Natural killer cell (primary cell): ENCODE measurements around the gene CEP135. TPM values are rescaled to one million over a fixed set of nuclear protein-coding genes. Genes with fewer than 3 reads are reported as not detected.

Experiments used
- ATAC-seq, 3 donors: fragments of 150-1000 bp in 2 of 3; fragments of 200-7000 bp in 1 of 3; cut with Tn5 transposase; 1 replicate in 1 of 3; 2 replicates in 2 of 3; pipeline ENCODE4 v1.10.0; 2021; ENCODE audit warnings: mild to moderate bottlenecking in 2 of 3, moderate library complexity in 2 of 3
- DNase-seq, 2 donors: peaks; one replicate each; pipeline versions ENCODE4 v3.0.0 to v3.0.0-alpha.2; 2013 to 2021; ENCODE audit warnings: mixed read lengths in 1 of 2
- H3K27ac ChIP-seq: one replicate; pipeline ENCODE4 v1.5.1; 2013; ENCODE audit warnings: mild to moderate bottlenecking, low read length
- H3K27me3 ChIP-seq: one replicate; pipeline ENCODE4 v1.6.1; 2013; ENCODE audit warnings: low read length; ENCODE audit not compliant: control insufficient read depth, insufficient read depth
- H3K36me3 ChIP-seq: one replicate; pipeline ENCODE4 v1.6.1; 2013; ENCODE audit warnings: low read length; ENCODE audit not compliant: control insufficient read depth, insufficient read depth
- H3K4me1 ChIP-seq: one replicate; pipeline ENCODE4 v1.6.1; 2013; ENCODE audit warnings: low read length; ENCODE audit not compliant: control insufficient read depth, insufficient read depth
- H3K4me3 ChIP-seq: one replicate; pipeline ENCODE4 v1.5.1; 2013; ENCODE audit warnings: low read length
- H3K9me3 ChIP-seq: one replicate; pipeline ENCODE4 v1.6.1; 2013; ENCODE audit warnings: low read length; ENCODE audit not compliant: control insufficient read depth, insufficient read depth
- H3K27ac Mint-ChIP-seq, 2 donors: one replicate each; pipeline ENCODE4 v1.8.0; 2022; ENCODE audit warnings: mild to moderate bottlenecking in 2 of 2, mixed read lengths in 2 of 2, moderate library complexity in 1 of 2
- H3K27me3 Mint-ChIP-seq, 2 donors: one replicate each; pipeline ENCODE4 v1.8.0; 2022; ENCODE audit warnings: low read depth in 2 of 2, mixed read lengths in 2 of 2
- H3K36me3 Mint-ChIP-seq: one replicate; pipeline ENCODE4 v1.8.0; 2022; ENCODE audit warnings: mixed read lengths
- H3K4me1 Mint-ChIP-seq, 2 donors: one replicate each; pipeline ENCODE4 v1.8.0; 2022; ENCODE audit warnings: mixed read lengths in 2 of 2
- H3K4me3 Mint-ChIP-seq: one replicate; pipeline ENCODE4 v1.8.0; 2022; ENCODE audit warnings: mild to moderate bottlenecking, moderate library complexity, mixed read lengths
- H3K9me3 Mint-ChIP-seq, 2 donors: one replicate each; pipeline ENCODE4 v1.8.0; 2022; ENCODE audit warnings: mixed read lengths in 2 of 2
- CTCF ChIP-seq: fragments of 200-600 bp; IDR thresholded peaks from one replicate; pipeline ENCODE4 v1.8.0; 2022; ENCODE audit warnings: antibody characterized with exemption
- WGBS: methylation state at CpG from one replicate; pipeline ENCODE4 v1.1.7; 2013; ENCODE audit warnings: missing lambda C conversion rate; ENCODE audit not compliant: insufficient coverage; 5-methylcytosine and 5-hydroxymethylcytosine counted together
- intact Hi-C: fragments of 100-400 bp; cut with micrococcal nuclease; formaldehyde crosslinking; loops from one replicate; pipeline ENCODE4 v1.14.2; 2022
- total RNA-seq, 4 donors: library from RNA; stranded (reverse); fragments of 120-200 nt in 1 of 4; gene quantifications; one replicate each; pipeline versions ENCODE4 v1.2.3 to v1.2.4, GENCODE V29; 2013 to 2022

Gene CEP135
- total RNA-seq, 3 donors from 2014 or later (not counting 1 experiment from before 2014, with no cell fraction given): 18.7 to 24.4 (median 19.9) TPM

- TF ChIP-seq CTCF: no peak
- no peaks in the 10 kb centered on the region for H3K9me3 Mint-ChIP-seq
- ATAC-seq (no peak), DNase-seq (no peak)
- Histone ChIP-seq H3K4me3 (no peak overlapping the region), H3K27ac (no peak overlapping the region), H3K36me3 (peaks cover 31% of the 10 kb centered on the region), H3K4me1 (no peaks in the 10 kb centered on the region), H3K27me3 (no peaks in the 10 kb centered on the region), H3K9me3 (no peaks in the 10 kb centered on the region)
- H3K4me3 Mint-ChIP-seq: no peak overlapping the region
- 97% methylated on average over 2 of the region's 2 CpGs for WGBS
- H3K27me3 Mint-ChIP-seq: no peaks in the 10 kb centered on the region
- peaks cover 48% of the 10 kb centered on the region for H3K36me3 Mint-ChIP-seq
- H3K4me1 Mint-ChIP-seq: peaks cover 5 to 12% of the 10 kb centered on the region in 2 donors
- no peak overlapping the region for H3K27ac Mint-ChIP-seq
- intact Hi-C loops: no loop called here
These were observed 55.5 kb downstream of the CEP135 start for GRCh38 chr4:56004235-56004634.

- H3K27me3 Mint-ChIP-seq: no peaks in the 10 kb centered on the region
- H3K27ac Mint-ChIP-seq: no peak overlapping the region
- Histone ChIP-seq H3K4me1 (no peaks in the 10 kb centered on the region), H3K9me3 (no peaks in the 10 kb centered on the region), H3K36me3 (peaks cover 30% of the 10 kb centered on the region), H3K27ac (no peak overlapping the region), H3K4me3 (no peak overlapping the region), H3K27me3 (no peaks in the 10 kb centered on the region)
- H3K4me1 Mint-ChIP-seq: peaks cover 0 to 7% of the 10 kb centered on the region in 2 donors
- no peak for ATAC-seq
- no peak overlapping the region for H3K4me3 Mint-ChIP-seq
- DNase-seq: no peak
- no peaks in the 10 kb centered on the region for H3K9me3 Mint-ChIP-seq
- intact Hi-C loops: no loop called here
- H3K36me3 Mint-ChIP-seq: peaks cover 28% of the 10 kb centered on the region
- no peak for TF ChIP-seq CTCF
These were observed 58.4 kb downstream of the CEP135 start for GRCh38 chr4:56007154-56007553.

GRCh38 chr4:56008206-56008605, 59.5 kb downstream of the CEP135 start:
- no peaks in the 10 kb centered on the region for H3K27me3 ChIP-seq
- H3K27ac ChIP-seq: no peak overlapping the region
- intact Hi-C loops: no loop called here
- no peak overlapping the region for H3K27ac Mint-ChIP-seq
- no peak overlapping the region for H3K4me3 Mint-ChIP-seq
- no peaks in the 10 kb centered on the region for H3K4me1 ChIP-seq
- H3K9me3 Mint-ChIP-seq: no peaks in the 10 kb centered on the region
- H3K9me3 ChIP-seq: no peaks in the 10 kb centered on the region
- no peak overlapping the region for H3K4me3 ChIP-seq
- ATAC-seq (no peak), DNase-seq (no peak)
- peaks cover 39% of the 10 kb centered on the region for H3K36me3 ChIP-seq
- H3K36me3 Mint-ChIP-seq: peaks cover 37% of the 10 kb centered on the region
- peaks cover 0 to 7% of the 10 kb centered on the region in 2 donors for H3K4me1 Mint-ChIP-seq
- no peak for TF ChIP-seq CTCF
- no peaks in the 10 kb centered on the region for H3K27me3 Mint-ChIP-seq

GRCh38 chr4:56026596-56026995, 77.9 kb downstream of the CEP135 start:
- peaks cover 5 to 7% of the 10 kb centered on the region in 2 donors for H3K4me1 Mint-ChIP-seq
- H3K9me3 Mint-ChIP-seq: no peaks in the 10 kb centered on the region
- peaks cover 16% of the 10 kb centered on the region for H3K36me3 Mint-ChIP-seq
- Histone ChIP-seq H3K4me3 (no peak overlapping the region), H3K4me1 (no peaks in the 10 kb centered on the region), H3K27me3 (no peaks in the 10 kb centered on the region), H3K36me3 (peaks cover 33% of the 10 kb centered on the region), H3K27ac (no peak overlapping the region), H3K9me3 (no peaks in the 10 kb centered on the region)
- ATAC-seq (no peak), DNase-seq (no peak)
- H3K27ac Mint-ChIP-seq: peak overlapping the region in 1 of 2 donors; percentile 14
- H3K27me3 Mint-ChIP-seq: no peaks in the 10 kb centered on the region
- H3K4me3 Mint-ChIP-seq: no peak overlapping the region
- intact Hi-C loops: no loop called here
- TF ChIP-seq CTCF: no peak
